Small intestine (tissue), 16 donors: Measurements from ENCODE around the gene TPRG1L. TPM values are rescaled to one million over a fixed set of nuclear protein-coding genes. Genes with fewer than 3 reads are reported as not detected.
"Not testable (repeated sequence)": the region's sequence is repeated elsewhere in the genome, so short reads cannot be mapped to it uniquely, and the experiment has no call there.

Experiments
- DNase-seq, 2 donors: peaks; one replicate each; pipeline versions ENCODE4 v3.0.0 to v3.0.0-alpha.2; 2013
- FAIRE-seq: peaks from 2 replicates; lab custom pipeline; 2012; peaks lifted over from hg19 to GRCh38; lab: Jason Lieb, UNC
- H3K27ac ChIP-seq, 3 donors: one replicate each; pipeline ENCODE4 v1.5.1; 2013; ENCODE audit warnings: low read length in 2 of 3, mild to moderate bottlenecking in 2 of 3, control low read depth in 1 of 3, inconsistent platforms in 1 of 3, low read depth in 1 of 3, moderate library complexity in 1 of 3
- H3K27me3 ChIP-seq, 3 donors: one replicate each; pipeline ENCODE4 v1.6.1; 2013; ENCODE audit warnings: low read length in 3 of 3, inconsistent platforms in 1 of 3; ENCODE audit not compliant: control insufficient read depth in 3 of 3, insufficient read depth in 3 of 3
- H3K36me3 ChIP-seq, 3 donors: one replicate each; pipeline ENCODE4 v1.6.1; 2013; ENCODE audit warnings: low read length in 3 of 3, inconsistent platforms in 1 of 3, low read depth in 1 of 3, mild to moderate bottlenecking in 1 of 3, moderate library complexity in 1 of 3; ENCODE audit not compliant: control insufficient read depth in 3 of 3, insufficient read depth in 2 of 3
- H3K4me1 ChIP-seq, 3 donors: one replicate each; pipeline ENCODE4 v1.6.1; 2013; ENCODE audit warnings: low read length in 2 of 3, inconsistent platforms in 1 of 3, low read depth in 1 of 3, mild to moderate bottlenecking in 1 of 3, moderate library complexity in 1 of 3; ENCODE audit not compliant: control insufficient read depth in 3 of 3, insufficient read depth in 2 of 3
- H3K4me3 ChIP-seq, 3 donors: one replicate each; pipeline ENCODE4 v1.5.1; 2013; ENCODE audit warnings: low read length in 3 of 3, control low read depth in 1 of 3, inconsistent platforms in 1 of 3, low read depth in 1 of 3, mild to moderate bottlenecking in 1 of 3, moderate library complexity in 1 of 3
- H3K9me3 ChIP-seq, 2 donors: one replicate each; pipeline ENCODE4 v1.6.1; 2013; ENCODE audit warnings: low read depth in 1 of 2, low read length in 1 of 2; ENCODE audit not compliant: control insufficient read depth in 2 of 2, insufficient read depth in 1 of 2
- WGBS, 3 donors: extraction: QIAGEN DNeasy Blood & Tissue Kit; methylation state at CpG; one replicate each; pipeline ENCODE4 v1.1.7; 2013; 5-methylcytosine and 5-hydroxymethylcytosine counted together
- long read RNA-seq, 10 donors: transcript quantifications; one replicate each; lab custom pipeline, GENCODE V29; 2026
- polyA plus RNA-seq, 4 donors: library from polyadenylated mRNA; stranded (reverse) in 3 of 4; unstranded in 1 of 4; fragments of 200-250 nt in 3 of 4; fragments of 120-200 nt in 1 of 4; gene quantifications; one replicate each; pipeline versions ENCODE4 v1.2.1 to v1.2.3, GENCODE V29; 2013
- donor health status: healthy with polysubstance abuse.
- donor health status: control.
- donor health status: control.
- donor health status: Bipolar disorder and iron deficiency.
- donor health status: healthy.

The TPRG1L gene
- 10 to 100 TPM; 41.2 to 97.8 (median 92.0) TPM for polyA plus RNA-seq
- long read RNA-seq, donor 1, result 0 reads
- long read RNA-seq, donor 2, transcript TPRG1L-202 (5 exons, 2,414 nt), result major isoform, 32 of 32 reads
- long read RNA-seq, donor 2, partial matches to known transcripts, result 0 of 32 reads
- long read RNA-seq, donor 2, other reads (novel, unspliced or antisense), result 0 of 32 reads
- long read RNA-seq, donor 3, transcript TPRG1L-202 (5 exons, 2,414 nt), result major isoform, 34 of 40 reads
- long read RNA-seq, donor 3, partial matches to known transcripts, result 6 of 40 reads
- long read RNA-seq, donor 3, other reads (novel, unspliced or antisense), result 0 of 40 reads
- long read RNA-seq, donor 4, partial matches to known transcripts, result 0 of 1 reads
- long read RNA-seq, donor 4, other reads (novel, unspliced or antisense), result 0 of 1 reads
- long read RNA-seq, donor 5, transcript TPRG1L-202 (5 exons, 2,414 nt), result major isoform, 11 of 22 reads
- long read RNA-seq, donor 5, partial matches to known transcripts, result 11 of 22 reads
- long read RNA-seq, donor 5, other reads (novel, unspliced or antisense), result 0 of 22 reads
- long read RNA-seq, donor 6, transcript TPRG1L-202 (5 exons, 2,414 nt), result major isoform, 32 of 32 reads
- long read RNA-seq, donor 6, partial matches to known transcripts, result 0 of 32 reads
- long read RNA-seq, donor 6, other reads (novel, unspliced or antisense), result 0 of 32 reads
- long read RNA-seq, donor 7, result 0 reads
- long read RNA-seq, donor 8, partial matches to known transcripts, result 0 of 3 reads
- long read RNA-seq, donor 8, other reads (novel, unspliced or antisense), result 0 of 3 reads
- long read RNA-seq, donor 9, transcript TPRG1L-202 (5 exons, 2,414 nt), result major isoform, 9 of 9 reads
- long read RNA-seq, donor 9, partial matches to known transcripts, result 0 of 9 reads
- long read RNA-seq, donor 9, other reads (novel, unspliced or antisense), result 0 of 9 reads
- long read RNA-seq, donor 10, transcript TPRG1L-202 (5 exons, 2,414 nt), result major isoform, 43 of 43 reads
- long read RNA-seq, donor 10, partial matches to known transcripts, result 0 of 43 reads
- long read RNA-seq, donor 10, other reads (novel, unspliced or antisense), result 0 of 43 reads

GRCh38 chr1:3624200-3625136 lies at the start of gene TPRG1L:
TPRG1L (plus strand) TSS chr1:3625015; CDS start chr1:3625073, 58 bp downstream.
- WGBS, 3 donors, result 0 to 1% (median 0%) methylated on average over 80 to 108 of the region's 108 CpGs

GRCh38 chr1:3575515-3575914 lies 49.3 kb upstream of the TPRG1L start:
- not testable (repeated sequence) for FAIRE-seq, H3K27me3 ChIP-seq, H3K27ac ChIP-seq, H3K36me3 ChIP-seq, DNase-seq, H3K9me3 ChIP-seq, H3K4me1 ChIP-seq, H3K4me3 ChIP-seq
- WGBS, 3 donors, result 53 to 78% (median 69%) methylated on average over 6 of the region's 6 CpGs

More at GRCh38 chr1:3624200-3625136, at the start of gene TPRG1L:
- peak within 1 kb of the TSS; percentile 75 to 81 (median 75) for H3K4me3 ChIP-seq
- H3K4me1 ChIP-seq, result peaks cover 2 to 27% (median 10%) of the 10 kb centered on the region in 3 donors
- DNase-seq (peak; percentile 98 to 99), FAIRE-seq (no peak)
- H3K9me3 ChIP-seq, result no peaks in the 10 kb centered on the region
- peaks cover 5 to 30% (median 19%) of the 10 kb centered on the region in 3 donors for H3K36me3 ChIP-seq
- H3K27ac ChIP-seq, result peak within 1 kb of the TSS; percentile 95 to 97 (median 95)
- no peaks in the 10 kb centered on the region for H3K27me3 ChIP-seq

- WGBS, 3 donors, result 90 to 92% (median 91%) methylated on average over 12 to 15 of the region's 15 CpGs
Measured at GRCh38 chr1:3575993-3576392, 48.8 kb upstream of the TPRG1L start.

GRCh38 chr1:3577300-3577699 lies 47.5 kb upstream of the TPRG1L start:
- H3K36me3 ChIP-seq, result peaks cover 0 to 2% (median 0%) of the 10 kb centered on the region in 3 donors
- no peak for FAIRE-seq
- no peak for DNase-seq
- H3K9me3 ChIP-seq, result peaks cover 0 to 2% of the 10 kb centered on the region in 2 donors
- WGBS, 3 donors, result 81 to 85% (median 81%) methylated on average over 7 of the region's 7 CpGs
- no peaks in the 10 kb centered on the region for H3K27me3 ChIP-seq
- no peak overlapping the region for H3K27ac ChIP-seq
- no peaks in the 10 kb centered on the region for H3K4me1 ChIP-seq
- no peak overlapping the region for H3K4me3 ChIP-seq

More at GRCh38 chr1:3575993-3576392, 48.8 kb upstream of the TPRG1L start:
- H3K9me3 ChIP-seq, result peaks cover 0 to 2% of the 10 kb centered on the region in 2 donors
- no peaks in the 10 kb centered on the region for H3K4me1 ChIP-seq
- H3K27ac ChIP-seq, result no peak overlapping the region
- FAIRE-seq (no peak), DNase-seq (no peak)
- peaks cover 0 to 2% (median 0%) of the 10 kb centered on the region in 3 donors for H3K36me3 ChIP-seq
- no peaks in the 10 kb centered on the region for H3K27me3 ChIP-seq
- no peak overlapping the region for H3K4me3 ChIP-seq

- no peak overlapping the region for H3K4me3 ChIP-seq
- peaks cover 0 to 2% of the 10 kb centered on the region in 2 donors for H3K9me3 ChIP-seq
- DNase-seq (no peak), FAIRE-seq (no peak)
- no peaks in the 10 kb centered on the region for H3K27me3 ChIP-seq
- 76 to 81% (median 76%) methylated on average over 23 to 27 of the region's 27 CpGs for WGBS, 3 donors
- no peak overlapping the region for H3K27ac ChIP-seq
- H3K4me1 ChIP-seq, result no peaks in the 10 kb centered on the region
- peaks cover 0 to 2% (median 0%) of the 10 kb centered on the region in 3 donors for H3K36me3 ChIP-seq
Measured at GRCh38 chr1:3577711-3578432, 46.9 kb upstream of the TPRG1L start.

- Histone ChIP-seq H3K36me3 (no peaks in the 10 kb centered on the region), H3K9me3 (peaks cover 0 to 2% of the 10 kb centered on the region in 2 donors), H3K4me3 (no peak overlapping the region), H3K27me3 (no peaks in the 10 kb centered on the region), H3K4me1 (no peaks in the 10 kb centered on the region), H3K27ac (no peak overlapping the region)
- FAIRE-seq, result no peak
- no peak for DNase-seq
- WGBS, 3 donors, result 61 to 84% (median 79%) methylated on average over 7 to 8 of the region's 8 CpGs
Measured at GRCh38 chr1:3578433-3578805, 46.4 kb upstream of the TPRG1L start.

GRCh38 chr1:3578906-3579305 lies 45.9 kb upstream of the TPRG1L start:
- 81 to 88% (median 85%) methylated on average over 16 to 19 of the region's 19 CpGs for WGBS, 3 donors
- no peak overlapping the region for H3K4me3 ChIP-seq
- no peak for FAIRE-seq

More at GRCh38 chr1:3578906-3579305, 45.9 kb upstream of the TPRG1L start:
- H3K36me3 ChIP-seq, result no peaks in the 10 kb centered on the region
- no peaks in the 10 kb centered on the region for H3K27me3 ChIP-seq
- H3K27ac ChIP-seq, result no peak overlapping the region
- DNase-seq, result no peak
- peaks cover 0 to 2% of the 10 kb centered on the region in 2 donors for H3K9me3 ChIP-seq
- no peaks in the 10 kb centered on the region for H3K4me1 ChIP-seq
